Neural cell (in vitro differentiated cells): ENCODE results near the gene ACVR1B.

Source experiments
- CTCF ChIP-seq: fragments of 450-650 bp; IDR thresholded peaks from 2 replicates; pipeline ENCODE4 v1.5.1; 2014; ENCODE audit warnings: antibody characterized with exemption, mild to moderate bottlenecking, moderate library complexity; ENCODE audit not compliant: poor library complexity, severe bottlenecking
- EZH2 ChIP-seq: fragments of 200-600, 300-800 bp; shearing (Covaris generic), sonication (generic); IDR thresholded peaks from 2 replicates; pipeline ENCODE4 v1.6.1; 2014; ENCODE audit warnings: antibody characterized with exemption, low read length, borderline replicate concordance, mild to moderate bottlenecking; ENCODE audit not compliant: insufficient read depth, poor library complexity, severe bottlenecking

- TF ChIP-seq EZH2 (no peak), CTCF (no peak)
These were observed 43.0 kb downstream of the ACVR1B start for GRCh38 chr12:51994539-51994820.
